NCI-H2196 (cell line): ENCODE measurements around the gene TBCC.
"Not testable (repeated sequence)": the region's sequence is repeated elsewhere in the genome, so short reads cannot be mapped to it uniquely, and the experiment has no call there.

Experiments used
- DNase-seq: peaks from one replicate; lab custom pipeline; 2025; ENCODE audit not compliant: unreplicated experiment; lab: John Stamatoyannopoulos, UW

TBCC gene

GRCh38 chr6:42733867-42734481 is 11.9 kb downstream of the TBCC start:
- not testable (repeated sequence) for DNase-seq

- DNase-seq = no peak
Observed at GRCh38 chr6:42729731-42730130, 16.2 kb downstream of the TBCC start.

GRCh38 chr6:42727627-42728026 is 18.3 kb downstream of the TBCC start:
- no peak for DNase-seq

- no peak for DNase-seq
Observed at GRCh38 chr6:42727087-42727611, 18.8 kb downstream of the TBCC start.

- peak; percentile 65 for DNase-seq
Observed at GRCh38 chr6:42726485-42727086, 19.3 kb downstream of the TBCC start.

- DNase-seq = no peak
Observed at GRCh38 chr6:42726026-42726425, 19.9 kb downstream of the TBCC start.

GRCh38 chr6:42724825-42725224 is 21.1 kb downstream of the TBCC start:
- DNase-seq = no peak

- no peak for DNase-seq
Observed at GRCh38 chr6:42722497-42722896, 23.4 kb downstream of the TBCC start, which contains the start of gene PRPH2. TSS of gene PRPH2 (minus strand) at chr6:42722597. CDS start at chr6:42722334, 263 bp downstream.

- no peak for DNase-seq
Observed at GRCh38 chr6:42720739-42721138, 25.2 kb downstream of the TBCC start.

- DNase-seq = no peak
Observed at GRCh38 chr6:42715871-42716270, 30.0 kb downstream of the TBCC start.

GRCh38 chr6:42714098-42714761 is 31.7 kb downstream of the TBCC start:
- DNase-seq = no peak

- no peak for DNase-seq
Observed at GRCh38 chr6:42711930-42712329, 34.0 kb downstream of the TBCC start.

GRCh38 chr6:42710316-42710715 is 35.6 kb downstream of the TBCC start:
- no peak for DNase-seq

- DNase-seq = no peak
Observed at GRCh38 chr6:42709871-42710270, 36.0 kb downstream of the TBCC start.

- no peak for DNase-seq
Observed at GRCh38 chr6:42708096-42708495, 37.8 kb downstream of the TBCC start.

- DNase-seq = no peak
Observed at GRCh38 chr6:42707595-42707994, 38.3 kb downstream of the TBCC start.

GRCh38 chr6:42704937-42705374 is 40.9 kb downstream of the TBCC start:
- DNase-seq = no peak

GRCh38 chr6:42704251-42704936 is 41.5 kb downstream of the TBCC start:
- DNase-seq = no peak

- DNase-seq = not testable (repeated sequence)
Observed at GRCh38 chr6:42702786-42703185, 43.1 kb downstream of the TBCC start.

GRCh38 chr6:42702200-42702599 is 43.7 kb downstream of the TBCC start:
- DNase-seq = no peak

GRCh38 chr6:42698217-42698616 is 47.7 kb downstream of the TBCC start:
- DNase-seq = no peak
